Esophagus muscularis mucosa (tissue), 4 donors: ENCODE data around the gene LTBP2. TPM values are rescaled to one million over a fixed set of nuclear protein-coding genes. Genes with fewer than 3 reads are reported as not detected.

Source experiments
- DNase-seq: peaks from one replicate; pipeline ENCODE4 v3.0.0-alpha.2; 2017; ENCODE audit errors: extremely low spot score
- H3K27ac ChIP-seq, 4 donors: fragments of 200-600 bp; sonication (generic); replicated peaks in 1 of 4; 1 replicate in 3 of 4; 2 replicates in 1 of 4; pipeline ENCODE4 v1.5.1; 2016 to 2019; ENCODE audit warnings: mild to moderate bottlenecking in 1 of 4
- H3K27me3 ChIP-seq, 4 donors: fragments of 200-600 bp; sonication (generic); one replicate each; pipeline versions ENCODE4 v1.5.1 to v1.6.0; 2016 to 2019
- H3K36me3 ChIP-seq, 4 donors: fragments of 200-600 bp; sonication (generic); one replicate each; pipeline ENCODE4 v1.5.1; 2016 to 2019
- H3K4me1 ChIP-seq, 4 donors: fragments of 200-600 bp; sonication (generic); one replicate each; pipeline ENCODE4 v1.5.1; 2016 to 2019
- H3K4me3 ChIP-seq, 4 donors: fragments of 200-600 bp; sonication (generic); 1 replicate in 2 of 4; 2 replicates in 2 of 4; pipeline ENCODE4 v1.5.1; 2016 to 2019; ENCODE audit warnings: mild to moderate bottlenecking in 4 of 4, moderate library complexity in 1 of 4
- H3K9me3 ChIP-seq, 4 donors: fragments of 200-600 bp; sonication (generic); 1 replicate in 3 of 4; 2 replicates in 1 of 4; pipeline ENCODE4 v1.5.1; 2016 to 2019
- CTCF ChIP-seq, 3 experiments: fragments of 200-600 bp in 2 of 3; fragments of 450-650 bp in 1 of 3; sonication (generic) in 2 of 3; IDR thresholded peaks; one replicate each; pipeline ENCODE4 v1.5.1; 2017 to 2019; ENCODE audit warnings: antibody characterized with exemption in 3 of 3, mild to moderate bottlenecking in 2 of 3, moderate library complexity in 1 of 3
- EP300 ChIP-seq: sonication (generic); formaldehyde crosslinking; IDR thresholded peaks from one replicate; pipeline ENCODE4 v1.6.1; 2017; ENCODE audit warnings: antibody characterized with exemption
- POLR2A ChIP-seq: fragments of 450-650 bp; IDR thresholded peaks from one replicate; pipeline ENCODE4 v1.6.1; 2017; ENCODE audit warnings: antibody characterized with exemption, moderate library complexity, mild to moderate bottlenecking, low read depth
- POLR2AphosphoS5 ChIP-seq, 2 donors: sonication (generic); formaldehyde crosslinking; IDR thresholded peaks; one replicate each; pipeline ENCODE4 v1.6.1; 2017; ENCODE audit warnings: antibody characterized with exemption in 2 of 2
- WGBS: methylation state at CpG from one replicate; pipeline ENCODE4 v1.1.5; 2018; 5-methylcytosine and 5-hydroxymethylcytosine counted together
- intact Hi-C: fragments of 100-400 bp; cut with DNase I; formaldehyde crosslinking; loops from one replicate; pipeline ENCODE4 v1.15.1; 2023
- total RNA-seq, 4 donors: library from RNA; depleted of rRNA; stranded (reverse); fragments of >200 nt; gene quantifications; one replicate each; pipeline versions ENCODE4 v1.1.0 to v1.2.1, GENCODE V29; 2016

LTBP2 gene
- total RNA-seq, 4 donors from 2014 or later, result 62.0 to 151 (median 109) TPM

- no peak for DNase-seq
- H3K36me3 ChIP-seq, result no peaks in the 10 kb centered on the region
- peaks cover 2 to 26% (median 5%) of the 10 kb centered on the region in 4 donors for H3K4me1 ChIP-seq
- H3K27me3 ChIP-seq, result peaks cover 0 to 38% (median 0%) of the 10 kb centered on the region in 4 donors
- no peaks in the 10 kb centered on the region for H3K9me3 ChIP-seq
- H3K27ac ChIP-seq, result no peak overlapping the region
- 69% methylated on average over 5 of the region's 10 CpGs for WGBS
- no peak for TF ChIP-seq POLR2A
- no peak overlapping the region for H3K4me3 ChIP-seq
- intact Hi-C loops, result no loop called here
Observed at GRCh38 chr14:74636424-74637177, 24.6 kb upstream of the LTBP2 start.

- WGBS, result 91% methylated on average over 3 of the region's 3 CpGs
- Histone ChIP-seq H3K4me3 (no peak overlapping the region), H3K36me3 (no peaks in the 10 kb centered on the region), H3K27ac (no peak overlapping the region), H3K9me3 (no peaks in the 10 kb centered on the region), H3K27me3 (peaks cover 0 to 30% (median 0%) of the 10 kb centered on the region in 4 donors), H3K4me1 (peaks cover 2 to 21% (median 5%) of the 10 kb centered on the region in 4 donors)
- TF ChIP-seq POLR2A (no peak), POLR2AphosphoS5 (IDR thresholded peaks at IDR 0.05) (no peak)
- intact Hi-C loops, result no loop called here
- no peak for DNase-seq
Observed at GRCh38 chr14:74635847-74636246, 23.8 kb upstream of the LTBP2 start.

- WGBS, result 65% methylated on average over 2 of the region's 2 CpGs
- H3K27me3 ChIP-seq, result peaks cover 0 to 22% (median 0%) of the 10 kb centered on the region in 4 donors
- no peaks in the 10 kb centered on the region for H3K9me3 ChIP-seq
- TF ChIP-seq POLR2A (no peak), POLR2AphosphoS5 (IDR thresholded peaks at IDR 0.05) (no peak), CTCF (IDR thresholded peaks at IDR 0.05) (no peak), EP300 (no peak)
- no peaks in the 10 kb centered on the region for H3K36me3 ChIP-seq
- no peak overlapping the region for H3K27ac ChIP-seq
- DNase-seq, result no peak
- intact Hi-C loops, result no loop called here
- peaks cover 2 to 15% (median 5%) of the 10 kb centered on the region in 4 donors for H3K4me1 ChIP-seq
- no peak overlapping the region for H3K4me3 ChIP-seq
Observed at GRCh38 chr14:74634964-74635363, 22.9 kb upstream of the LTBP2 start.

GRCh38 chr14:74634481-74634880 lies 22.4 kb upstream of the LTBP2 start:
- WGBS, result 91% methylated on average over 1 of the region's 1 CpG
- DNase-seq, result no peak
- Histone ChIP-seq H3K4me1 (peaks cover 2 to 15% (median 5%) of the 10 kb centered on the region in 4 donors), H3K4me3 (no peak overlapping the region), H3K9me3 (no peaks in the 10 kb centered on the region), H3K36me3 (no peaks in the 10 kb centered on the region), H3K27me3 (peaks cover 0 to 17% (median 0%) of the 10 kb centered on the region in 4 donors), H3K27ac (no peak overlapping the region)
- TF ChIP-seq POLR2A (no peak), POLR2AphosphoS5 (IDR thresholded peaks at IDR 0.05) (no peak), EP300 (no peak), CTCF (IDR thresholded peaks at IDR 0.05) (no peak)
- intact Hi-C loops, result no loop called here

DNA sequence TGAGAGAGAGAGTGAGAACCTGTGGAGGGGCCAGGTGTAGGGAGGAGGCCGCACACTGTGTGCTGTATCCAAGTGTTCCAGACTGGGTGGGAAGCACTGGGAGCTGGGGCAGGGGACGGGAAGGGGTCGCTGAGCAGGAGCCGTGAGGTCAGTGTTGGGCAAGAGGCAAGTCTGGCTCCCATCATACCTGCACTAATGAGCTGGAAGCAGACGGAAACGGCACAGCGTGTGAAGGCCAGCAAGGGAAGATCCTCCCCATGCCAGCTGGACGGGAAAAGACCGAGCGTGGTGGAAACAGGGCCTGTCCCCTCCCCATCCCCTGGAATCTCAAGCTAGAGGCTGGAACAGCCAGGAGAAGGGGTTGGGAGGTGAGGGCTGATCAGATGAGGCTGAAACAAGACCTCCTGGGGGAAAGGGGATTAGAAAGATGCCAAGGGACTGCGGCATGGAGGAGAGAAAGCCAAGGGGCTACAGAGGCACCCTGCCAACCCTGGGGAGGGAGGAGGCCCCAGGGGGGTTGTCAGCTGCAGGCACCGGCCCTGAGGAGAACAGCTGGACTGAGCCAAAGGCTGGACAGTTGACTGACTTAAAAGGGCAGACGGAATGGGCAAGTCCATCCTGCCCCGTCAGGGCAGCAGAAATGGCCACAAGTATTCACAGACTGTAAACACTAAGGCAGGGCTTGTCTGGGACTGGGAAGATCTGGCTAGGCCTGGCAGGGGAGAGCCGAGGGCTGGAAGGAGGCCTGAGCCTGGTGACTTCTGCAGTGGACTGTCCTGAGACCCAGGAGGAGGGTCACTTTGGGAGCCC lies 19.0 kb upstream of the LTBP2 start:
- DNase-seq, result no peak
- H3K4me1 ChIP-seq, result peaks cover 0 to 2% (median 0%) of the 10 kb centered on the region in 4 donors
- no peak for TF ChIP-seq CTCF (IDR thresholded peaks at IDR 0.05)
- no peak for TF ChIP-seq EP300
- TF ChIP-seq POLR2A, result no peak
- no peak for TF ChIP-seq POLR2AphosphoS5 (IDR thresholded peaks at IDR 0.05)
- WGBS, result 82% methylated on average over 13 of the region's 15 CpGs
- no peak overlapping the region for H3K4me3 ChIP-seq
- no peak overlapping the region for H3K27ac ChIP-seq
- H3K9me3 ChIP-seq, result no peaks in the 10 kb centered on the region
- intact Hi-C loops, result no loop called here
- no peaks in the 10 kb centered on the region for H3K36me3 ChIP-seq
- no peaks in the 10 kb centered on the region for H3K27me3 ChIP-seq
